Astrocyte of the hippocampus (primary cell): ENCODE data around the gene SEMA3D.

Experiments
- DNase-seq: peaks from one replicate; pipeline ENCODE4 v3.0.0; 2011; ENCODE audit warnings: low read depth, low spot score

Gene SEMA3D

DNA sequence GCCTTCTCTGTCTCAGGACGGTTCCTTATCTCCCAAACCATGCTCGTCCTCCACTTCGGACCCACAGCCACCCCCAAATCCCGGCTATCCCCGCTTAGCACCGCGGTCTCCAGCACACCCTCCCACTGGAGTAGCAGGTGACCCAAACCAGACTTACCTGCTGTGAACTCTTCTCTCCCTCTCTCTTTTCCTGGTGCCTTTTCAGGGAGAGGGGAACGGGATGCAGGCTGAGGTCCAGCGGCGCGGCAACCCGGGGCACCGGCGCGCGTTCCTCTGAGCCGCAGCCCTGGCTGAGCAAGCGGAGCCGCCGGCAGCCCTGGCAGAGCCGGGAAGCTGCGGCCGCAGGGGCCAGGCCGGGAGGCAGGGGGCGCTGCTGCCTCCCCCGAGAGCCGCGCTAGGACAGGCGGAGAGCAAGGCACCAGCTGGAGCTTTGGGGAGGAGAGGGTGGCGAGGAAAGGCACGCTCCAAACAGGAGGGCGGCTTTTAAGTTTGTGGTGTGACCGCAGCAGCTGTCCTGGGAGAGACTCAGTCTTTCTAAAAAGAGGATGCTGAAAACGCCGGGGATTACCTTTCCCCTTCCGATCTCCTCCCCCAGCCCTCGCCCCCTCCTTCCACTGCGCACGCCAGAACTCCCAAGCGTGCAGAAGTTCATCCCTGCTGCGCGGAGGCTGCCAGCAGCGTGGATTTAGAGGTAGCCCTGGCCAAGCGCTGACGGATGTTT, at the start of gene SEMA3D:
Gene SEMA3D (minus strand): TSS at position 536 of the 721 bp plus-strand sequence. CDS start 65,165 bp downstream, outside the sequence.
- peak; percentile 97 for DNase-seq

DNA sequence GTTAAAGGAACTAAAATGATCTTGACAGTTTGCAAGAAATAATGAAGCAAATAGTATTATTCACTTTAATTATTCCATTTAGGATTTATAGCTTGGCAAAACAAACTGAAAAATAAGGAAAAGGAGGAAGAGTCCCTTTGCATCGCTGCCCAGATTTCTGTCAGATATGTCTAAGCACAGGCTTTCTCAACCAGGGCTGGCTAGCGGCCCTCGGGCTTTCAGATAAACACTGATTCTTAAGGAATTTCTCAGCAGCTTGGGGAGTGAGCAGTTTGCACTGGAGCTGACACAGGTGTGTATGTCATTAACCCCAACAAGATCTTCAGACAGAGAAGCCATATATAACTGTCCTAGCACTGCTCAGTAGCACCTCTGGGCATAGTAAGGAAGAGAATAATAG, 47.9 kb upstream of the SEMA3D start:
- no peak for DNase-seq

DNA sequence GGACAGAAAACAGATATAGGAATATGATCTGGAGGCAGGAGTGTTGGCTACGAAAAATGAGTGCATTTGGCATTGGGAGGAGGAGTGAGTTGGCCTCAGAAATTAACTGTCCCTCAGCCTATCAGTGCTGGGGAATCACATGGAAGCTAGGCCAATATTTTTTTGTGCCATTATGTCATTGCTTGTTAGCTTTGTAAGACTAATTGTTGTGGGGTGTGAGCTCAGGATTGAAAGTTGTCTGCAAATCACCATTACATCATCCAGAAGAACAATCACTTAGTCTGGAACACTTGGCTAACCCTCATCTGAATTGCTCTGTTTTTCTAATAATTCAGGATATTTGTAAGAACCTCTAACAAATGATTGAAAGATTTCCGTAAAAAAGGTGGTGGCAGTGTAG, 45.2 kb upstream of the SEMA3D start:
- no peak for DNase-seq

DNA sequence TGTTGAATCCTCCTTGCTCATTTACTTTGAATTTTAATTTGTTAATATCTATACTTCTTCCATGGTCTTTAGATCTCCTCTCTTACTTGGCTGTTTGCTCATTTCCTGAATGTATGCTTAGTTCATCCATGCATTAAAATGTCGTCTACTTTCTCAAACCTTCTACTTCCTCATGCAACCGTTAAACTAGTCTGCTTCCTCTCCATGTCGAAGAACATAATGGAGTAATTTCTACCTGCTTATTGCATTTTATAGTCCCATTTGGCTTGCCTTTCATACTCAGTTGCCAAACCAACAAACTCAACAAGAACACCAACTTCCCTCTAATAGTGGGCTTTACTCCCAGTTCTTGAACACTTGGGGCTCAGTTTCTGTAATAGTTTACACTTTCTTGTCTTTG, 43.8 kb upstream of the SEMA3D start:
- DNase-seq = no peak

DNA sequence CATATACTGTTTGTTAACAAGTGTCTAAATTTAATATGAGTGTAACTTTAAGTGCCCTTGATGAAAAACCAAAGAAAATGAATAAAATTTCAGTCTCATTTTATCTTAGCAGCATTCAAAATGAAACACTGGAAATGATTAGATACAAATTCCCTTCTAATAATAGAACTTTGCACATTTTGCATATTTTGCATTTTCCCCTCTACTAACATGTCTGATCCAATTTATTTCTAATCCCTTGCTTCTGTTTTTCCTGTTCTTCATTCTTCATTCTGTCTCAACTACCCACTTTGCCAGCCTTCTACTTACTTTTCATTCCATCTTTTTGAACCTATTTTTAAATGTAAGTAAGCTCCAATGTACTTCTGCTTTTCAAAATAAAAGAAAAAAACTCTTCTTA, 42.7 kb upstream of the SEMA3D start:
- DNase-seq = no peak

DNA sequence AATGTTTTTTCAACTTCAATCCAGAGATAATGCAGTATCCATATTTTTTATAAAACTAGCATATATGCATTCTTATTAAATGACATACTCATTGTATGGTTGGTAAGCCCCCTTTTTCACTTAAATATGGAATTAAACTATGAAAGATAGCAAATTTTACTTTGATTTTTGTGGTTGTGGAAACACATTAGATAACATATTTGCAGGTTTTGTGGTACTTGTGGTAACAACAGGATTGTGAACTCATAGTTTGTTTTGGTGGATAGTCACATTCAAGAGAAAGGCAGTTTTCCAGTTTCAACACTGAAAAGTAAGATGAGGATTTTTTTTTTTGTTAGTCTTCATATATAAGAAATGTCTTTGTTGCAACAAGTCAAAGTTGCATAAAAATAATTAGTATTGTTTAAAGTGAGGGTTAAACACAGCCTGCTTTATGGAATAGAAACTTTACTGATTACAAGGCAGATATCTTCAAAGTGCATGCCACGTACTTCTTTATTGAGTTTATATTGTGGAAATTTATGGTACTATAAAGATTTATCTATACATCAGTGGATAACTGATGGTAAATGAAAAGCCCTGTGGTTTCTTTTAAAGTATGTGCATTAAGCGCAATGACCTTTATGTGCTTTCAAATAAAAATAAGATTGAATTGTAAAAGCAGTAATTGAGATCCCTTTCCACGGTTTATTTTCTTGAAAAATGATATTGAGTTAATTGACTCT, 39.7 kb upstream of the SEMA3D start:
- peak; percentile 37 for DNase-seq

DNA sequence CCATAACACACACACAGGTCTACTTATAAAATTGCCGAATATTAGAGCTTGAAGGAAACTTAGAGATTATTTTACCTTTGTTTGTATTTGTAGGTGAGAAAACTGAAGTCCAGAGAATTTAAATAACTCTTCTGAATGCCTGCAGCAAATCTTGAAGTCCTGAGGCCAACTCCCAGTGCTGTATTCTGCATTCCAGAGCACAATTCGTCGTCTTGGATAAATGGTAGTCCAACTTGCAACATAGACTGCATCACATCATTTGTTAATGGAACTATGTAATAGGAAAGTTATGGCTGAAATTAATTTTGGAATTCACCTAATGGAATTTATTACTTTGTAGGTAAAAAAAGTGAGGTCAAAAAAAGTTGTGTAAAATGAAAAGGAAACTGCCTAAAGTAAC, 37.3 kb upstream of the SEMA3D start:
- DNase-seq = no peak

DNA sequence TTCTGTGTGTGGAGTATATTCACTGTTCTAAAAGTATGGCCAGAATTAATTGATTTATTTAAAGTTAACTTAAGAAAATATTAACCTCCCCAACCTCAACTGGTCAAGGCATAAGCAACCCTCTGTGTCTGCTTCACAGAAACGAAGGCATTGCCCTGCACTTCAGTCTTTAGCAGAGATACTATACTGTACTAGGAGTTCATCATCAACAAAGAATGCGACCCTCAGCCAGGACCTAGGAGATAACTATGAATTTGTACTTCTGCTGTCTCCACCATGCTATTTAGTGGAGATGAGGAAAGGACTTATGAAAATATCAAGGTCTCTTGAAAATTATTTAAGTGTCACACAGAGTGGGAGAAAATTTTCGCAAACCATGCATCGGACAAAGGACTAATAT, 35.7 kb upstream of the SEMA3D start:
- DNase-seq = no peak

DNA sequence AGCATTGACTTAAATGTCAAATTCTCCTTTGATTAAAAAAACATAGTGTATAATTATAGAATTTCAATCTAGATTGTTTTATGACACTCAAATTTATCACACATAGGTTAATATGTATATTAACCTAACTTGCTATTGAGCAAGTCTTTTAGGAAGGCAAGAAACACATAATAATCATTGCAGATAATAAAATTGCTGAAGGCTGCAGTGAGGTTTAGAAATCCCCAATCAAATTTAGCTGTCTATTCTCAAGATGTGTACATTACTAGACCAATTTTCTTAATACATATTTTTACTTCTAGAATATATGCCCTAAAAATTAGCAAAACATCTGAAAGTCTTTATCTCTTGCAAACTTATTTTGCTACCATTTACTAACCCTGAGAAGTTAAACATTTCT, 34.9 kb upstream of the SEMA3D start:
- DNase-seq = no peak

DNA sequence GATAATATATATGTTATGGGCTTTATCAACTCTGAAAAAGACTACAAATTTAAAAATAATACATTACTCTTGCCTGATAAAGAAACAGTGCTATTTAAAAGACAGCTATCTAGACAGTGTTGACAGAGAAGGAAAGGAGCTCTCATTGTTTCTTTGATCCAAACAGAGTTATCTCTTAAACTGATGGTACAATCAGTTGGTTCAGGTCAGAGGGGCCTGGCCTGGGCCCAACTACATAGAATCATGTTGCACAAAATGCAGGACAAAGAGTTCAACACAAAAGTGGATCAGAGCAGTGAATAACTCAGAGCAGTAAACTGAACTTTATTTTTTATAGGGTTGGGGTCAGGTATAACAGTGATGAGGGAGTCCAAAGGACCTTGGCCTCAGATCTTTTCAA, 33.8 kb upstream of the SEMA3D start:
- DNase-seq = no peak

DNA sequence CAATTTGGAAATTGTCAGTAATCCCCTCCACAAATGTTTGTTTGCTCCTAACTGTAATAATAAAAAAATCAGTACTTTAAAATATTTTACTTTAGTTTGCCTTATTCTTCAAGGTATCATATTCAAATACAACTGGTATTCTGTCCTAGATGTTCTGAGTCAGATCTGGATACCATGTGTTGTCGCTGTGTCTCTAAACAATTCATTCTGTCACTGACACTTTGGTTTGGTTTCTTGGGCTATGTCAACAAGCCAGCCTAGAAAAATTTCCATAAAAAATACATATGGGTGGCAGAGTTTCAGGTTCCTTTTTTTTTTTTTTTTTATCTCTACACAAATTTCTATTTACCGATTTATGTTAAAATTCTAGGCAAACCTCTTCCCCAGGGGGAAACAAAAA, 33.2 kb upstream of the SEMA3D start:
- DNase-seq = no peak

DNA sequence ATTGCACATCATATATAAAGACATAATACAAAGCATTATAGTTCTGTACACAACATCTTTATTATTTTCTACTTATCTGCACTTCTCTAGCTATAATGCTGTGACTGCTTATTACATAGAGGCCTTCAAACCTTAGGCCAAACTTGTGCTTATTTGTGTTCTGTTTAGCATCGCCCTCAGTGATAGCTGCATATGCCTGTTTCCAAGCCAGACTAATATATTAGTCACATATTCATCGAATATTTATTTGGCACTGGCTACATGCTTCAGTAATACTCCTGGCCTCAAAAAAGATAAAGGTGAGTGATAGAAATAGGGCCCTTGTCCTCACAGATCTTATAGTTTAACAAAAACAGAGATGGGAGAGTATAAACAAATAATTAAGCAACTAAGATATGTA, 30.2 kb upstream of the SEMA3D start:
- DNase-seq = no peak

DNA sequence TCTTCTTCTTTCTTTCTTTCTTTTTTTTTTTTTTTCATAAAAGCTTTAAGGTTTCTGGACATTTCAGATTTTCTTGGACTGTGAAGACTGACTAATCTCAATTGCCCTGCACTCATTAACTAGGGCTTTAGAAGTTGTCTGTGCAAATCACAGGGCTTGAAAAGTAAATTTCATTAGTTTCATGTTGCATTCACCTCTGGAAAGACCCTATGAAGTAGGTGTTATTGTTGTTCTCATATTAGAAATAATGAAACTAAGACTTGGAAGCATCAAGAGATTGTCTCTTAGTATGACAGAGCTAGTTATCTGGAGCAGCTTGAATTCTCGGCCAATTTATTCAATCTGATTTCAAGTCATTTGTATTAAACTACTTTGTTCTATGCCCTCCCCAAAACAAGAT, 28.2 kb upstream of the SEMA3D start:
- no peak for DNase-seq

DNA sequence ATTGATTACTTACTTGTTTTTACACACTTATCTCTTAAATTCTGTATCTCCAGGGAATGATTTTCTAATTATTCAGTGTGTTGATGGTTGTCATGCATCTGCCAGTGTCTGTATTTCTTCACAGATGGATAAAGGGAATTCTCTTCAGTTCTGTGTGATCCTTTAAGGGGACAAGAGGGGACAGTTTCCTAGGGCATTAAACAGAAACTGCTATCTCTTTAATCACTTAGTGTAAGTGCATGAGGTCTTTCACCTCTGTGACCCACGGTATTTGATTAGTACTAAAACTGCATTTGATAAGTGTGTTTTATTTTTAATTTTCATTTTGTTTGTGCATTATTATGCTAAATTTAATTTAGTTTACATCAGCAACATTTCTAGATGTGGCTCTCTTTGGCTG, 26.6 kb upstream of the SEMA3D start:
- no peak for DNase-seq

DNA sequence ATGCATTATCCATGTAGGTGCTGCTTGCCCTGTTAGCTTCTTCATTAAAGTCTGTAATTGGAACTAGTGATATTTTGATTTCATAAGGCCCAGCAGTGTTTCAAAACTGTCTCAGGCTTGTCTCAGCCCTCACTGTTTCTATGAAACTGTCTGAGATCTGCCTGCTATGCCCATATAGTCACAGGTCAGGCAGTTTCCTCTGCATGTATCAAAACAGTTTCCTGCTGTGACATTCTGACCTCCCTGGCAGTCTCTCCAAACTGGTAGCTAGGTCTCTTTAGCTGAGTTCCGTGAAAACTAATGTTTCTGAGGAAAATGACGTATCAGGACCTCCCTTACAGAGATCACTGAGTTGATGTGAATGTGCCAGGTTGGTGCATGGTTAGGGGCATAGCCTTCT, 18.9 kb upstream of the SEMA3D start:
- DNase-seq = no peak

DNA sequence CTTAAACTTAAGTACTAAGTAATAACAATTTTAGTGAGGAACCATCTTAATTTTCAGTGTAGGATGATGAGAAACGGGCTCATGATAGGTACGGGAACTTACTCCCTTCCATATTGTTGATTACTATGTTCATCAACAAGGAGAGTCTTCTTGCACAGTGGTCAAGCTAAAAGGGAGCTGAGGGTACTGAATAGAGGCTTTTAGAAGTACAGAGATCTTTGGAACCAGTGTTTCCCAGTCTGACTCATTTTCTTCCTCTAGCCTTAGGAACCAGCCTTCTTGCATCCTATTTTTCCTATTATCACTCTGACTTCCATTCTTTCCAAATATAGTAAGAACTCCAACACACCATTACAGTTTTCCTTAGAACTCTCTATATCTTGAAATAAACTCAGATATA, 17.6 kb upstream of the SEMA3D start:
- DNase-seq = no peak

DNA sequence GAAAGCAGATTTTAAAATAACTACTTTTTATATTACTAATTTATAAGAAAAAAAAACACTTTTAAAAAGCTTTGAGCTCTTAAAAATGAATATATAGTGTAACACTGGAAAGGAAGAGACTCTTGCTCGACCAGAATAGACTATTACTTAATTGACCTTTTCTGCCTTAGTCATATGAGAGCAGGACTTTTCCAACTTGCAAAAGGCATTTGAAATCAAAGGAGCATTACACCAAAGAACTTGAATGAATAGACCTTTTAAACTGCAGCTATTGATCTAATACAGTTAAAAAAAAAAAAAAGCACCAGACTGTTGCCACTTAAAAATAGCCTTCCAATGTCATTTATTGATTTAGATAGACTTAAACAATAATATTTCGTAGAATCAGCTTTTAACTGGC, 17.2 kb upstream of the SEMA3D start:
- no peak for DNase-seq

DNA sequence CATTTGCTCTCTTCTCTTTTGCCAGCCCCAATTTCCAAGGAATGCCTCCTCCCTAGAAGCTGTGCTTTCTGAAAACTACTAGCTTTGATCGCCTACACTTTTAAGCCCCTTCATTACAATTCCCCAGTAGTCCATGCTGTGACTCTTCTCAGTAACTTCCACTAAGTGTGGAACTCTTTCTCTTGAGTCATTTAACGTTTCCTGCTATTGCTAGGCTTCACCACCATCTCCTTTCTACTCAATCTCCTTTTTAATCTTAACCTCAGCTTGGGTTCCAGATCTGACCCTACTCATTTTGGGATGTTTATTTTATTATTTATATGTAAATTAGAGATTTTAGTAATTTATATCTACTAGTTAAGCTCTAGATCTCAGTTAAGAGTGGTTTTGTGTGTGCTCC, 14.4 kb upstream of the SEMA3D start:
- DNase-seq = no peak

DNA sequence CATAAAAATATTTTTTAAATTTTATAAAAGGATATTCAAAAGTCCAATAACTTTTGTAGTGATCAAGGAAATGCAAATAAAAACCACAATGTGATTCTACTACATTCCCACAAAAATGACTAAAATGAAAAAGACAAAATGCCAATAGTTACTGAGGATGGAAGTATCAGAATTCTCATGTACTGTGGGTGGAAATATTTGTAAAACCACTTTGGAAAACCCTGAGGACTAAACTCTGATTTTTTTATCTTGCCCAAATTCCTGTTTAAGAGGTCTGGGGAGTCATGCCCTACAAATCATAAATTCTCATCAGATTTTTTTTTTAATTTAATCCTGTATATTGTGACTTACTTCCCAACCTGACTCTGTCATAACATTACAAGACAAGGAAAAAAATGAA, 9.8 kb upstream of the SEMA3D start:
- no peak for DNase-seq

DNA sequence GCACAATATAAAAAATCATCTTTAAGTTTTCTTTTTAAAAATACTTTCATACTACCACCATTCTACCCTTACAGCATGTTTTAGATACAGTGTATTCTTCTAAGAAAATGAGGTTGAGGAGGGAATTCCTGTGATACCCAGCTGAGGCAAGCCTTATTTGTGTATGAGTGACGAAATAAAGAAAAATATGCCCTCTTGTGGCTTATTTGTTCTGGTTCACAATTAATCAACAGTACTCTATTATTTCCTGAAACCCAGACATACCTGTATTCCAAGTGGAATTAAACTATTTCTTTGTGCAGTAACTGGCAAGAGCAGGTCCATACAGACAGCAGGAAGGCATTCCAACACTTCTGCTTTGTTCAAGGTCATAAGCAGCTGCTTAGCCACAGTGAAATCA, 4.5 kb upstream of the SEMA3D start:
- peak; percentile 55 for DNase-seq

DNA sequence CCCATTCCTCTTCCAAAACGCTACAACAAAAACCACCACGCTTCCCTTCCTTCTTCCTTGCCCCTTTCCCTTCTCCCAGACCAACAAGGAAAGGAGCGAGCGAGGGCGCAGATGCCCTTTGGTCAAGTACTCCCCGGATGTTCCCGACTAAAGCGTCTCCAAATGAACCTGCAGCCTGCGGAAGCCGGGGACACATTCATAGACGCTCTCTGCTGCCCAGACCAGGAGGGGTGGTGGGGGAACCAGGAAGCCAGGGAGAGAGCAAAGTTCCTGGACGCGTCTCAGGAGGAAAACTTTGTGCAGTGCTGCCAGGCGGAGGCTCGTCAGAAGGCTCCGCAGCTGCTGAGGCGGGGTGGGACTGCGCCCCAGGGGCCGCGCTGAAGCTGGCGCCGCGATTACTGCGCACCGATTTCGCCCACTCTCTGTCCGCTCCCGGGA, 754 bp downstream of the SEMA3D start:
- peak; percentile 70 for DNase-seq

DNA sequence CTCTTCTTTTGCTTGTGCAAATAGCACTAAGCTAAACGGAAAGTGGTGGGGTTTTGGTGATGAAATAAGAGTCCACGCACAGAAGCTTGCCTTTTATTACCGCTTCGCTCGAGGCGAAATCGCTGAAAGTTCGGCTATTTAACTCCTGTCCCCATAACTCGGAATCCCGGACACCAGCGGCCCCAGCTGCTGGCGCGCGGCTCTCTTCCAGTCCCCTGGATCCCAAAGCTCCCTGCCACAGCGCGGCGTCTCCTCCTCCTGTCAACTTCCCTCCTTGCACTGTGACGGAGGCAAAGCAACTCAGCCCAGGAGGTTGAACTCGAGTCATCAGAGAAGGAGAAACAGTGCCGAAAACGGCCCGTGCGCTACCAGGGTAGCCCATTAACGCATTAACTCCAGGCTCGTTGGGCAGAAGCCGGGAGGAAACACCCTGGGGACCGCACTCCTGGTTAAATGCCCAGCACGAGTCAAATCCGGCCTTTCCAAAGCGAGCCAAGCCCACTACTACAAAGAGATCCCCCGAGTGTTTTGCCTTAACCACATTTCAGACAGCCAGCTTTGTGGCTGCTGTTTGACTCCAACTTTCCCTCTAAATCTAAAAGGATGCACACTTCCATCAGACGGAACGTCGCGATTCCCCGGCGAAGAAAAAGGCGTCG, 1.3 kb downstream of the SEMA3D start:
- DNase-seq = peak; percentile 75
